ENCODE measurements around the gene TFF2.

GRCh38 chr21:42321231-42321630 lies 29.6 kb downstream of the TFF2 start:
- TF ChIP-seq CTCF (conservative IDR thresholded peaks at IDR 0.05; ENCODE audit: low read depth, low read length) (no peak), SMC3 (IDR thresholded peaks at IDR 0.05; ENCODE audit: low read depth, low read length) (no peak), POLR2A (IDR thresholded peaks at IDR 0.05; ENCODE audit: low read depth, low read length) (no peak), CHD1 (IDR thresholded peaks at IDR 0.05; ENCODE audit: low read depth, low read length) (no peak), RAD21 (IDR thresholded peaks at IDR 0.05; ENCODE audit: low read length) (no peak), MAFK (IDR thresholded peaks at IDR 0.05; ENCODE audit: low read depth, low read length) (no peak), MAZ (IDR thresholded peaks at IDR 0.05; ENCODE audit: borderline replicate concordance, low read depth, low read length) (no peak), BHLHE40 (IDR thresholded peaks at IDR 0.05; ENCODE audit: low read depth, low read length) (no peak), RCOR1 (IDR thresholded peaks at IDR 0.05; ENCODE audit: insufficient replicate concordance, low read length) (no peak), RFX5 (IDR thresholded peaks at IDR 0.05; ENCODE audit: low read depth, low read length) (no peak), MXI1 (IDR thresholded peaks at IDR 0.05; ENCODE audit: borderline replicate concordance, low read depth, low read length) (no peak), CEBPB (IDR thresholded peaks at IDR 0.05; ENCODE audit: low read depth, low read length) (no peak), USF2 (IDR thresholded peaks at IDR 0.05; ENCODE audit: low read depth, low read length) (no peak)
